ENCODE results near the gene SMG1.
"Not testable (repeated sequence)": the region's sequence is repeated elsewhere in the genome, so short reads cannot be mapped to it uniquely, and the experiment has no call there.

The SMG1 gene

DNA sequence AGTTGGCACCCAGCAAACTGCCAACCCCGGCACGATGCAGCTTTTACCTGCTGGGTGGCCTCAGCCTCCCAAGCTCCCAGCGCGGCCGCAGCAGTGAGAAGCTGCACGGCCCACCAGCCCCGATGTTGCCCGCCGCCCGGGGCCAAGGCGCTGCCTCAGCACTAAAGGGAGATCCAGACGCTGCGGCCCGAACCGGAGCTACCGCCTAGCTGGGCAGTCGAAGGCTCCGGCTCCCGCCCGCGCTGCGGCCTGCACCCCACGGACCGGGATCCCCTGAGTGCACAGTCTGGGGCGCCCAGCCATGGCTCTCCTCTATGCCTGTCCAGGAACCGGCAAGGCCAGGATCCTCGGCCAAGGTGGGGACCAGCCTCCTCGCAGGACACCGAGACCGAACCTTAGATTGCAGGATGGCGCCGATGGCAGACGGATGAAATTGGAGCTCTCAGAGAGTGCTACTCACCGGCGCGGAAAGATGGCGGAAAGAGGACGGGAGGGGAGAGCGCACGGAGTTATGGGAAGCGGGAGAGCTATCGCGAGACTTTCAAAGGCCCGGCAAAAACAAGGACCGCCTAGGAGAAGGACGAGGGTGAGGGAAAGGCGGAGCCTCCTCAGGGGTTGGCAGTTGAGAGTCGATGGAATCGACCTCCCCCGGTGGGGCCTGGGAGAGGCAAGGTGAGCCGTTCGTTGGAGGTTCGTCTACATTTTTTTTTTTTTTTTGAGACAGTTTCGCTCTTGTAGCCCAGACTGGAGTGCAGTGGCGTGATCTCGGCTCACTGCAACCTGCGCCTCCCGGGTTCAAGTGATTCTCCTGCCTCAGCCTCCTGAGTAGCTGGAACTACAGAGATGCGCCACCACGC, 136.1 kb downstream of the SMG1 start, which contains the start of gene RPS15A:
Gene RPS15A, minus strand, starts transcription at position 485 of the 857 bp plus-strand sequence. CDS start 1,221 bp downstream, outside the sequence.
- H3K4me3 ChIP-seq (ENCODE audit: low read length): peak within 1 kb of the TSS; percentile 85
- no peaks in the 10 kb centered on the region for H3K27me3 ChIP-seq (ENCODE audit: control insufficient read depth, insufficient read depth, low read length)
- H3K4me1 ChIP-seq (ENCODE audit: control insufficient read depth, low read depth, low read length): peaks cover 8% of the 10 kb centered on the region
- H3K9ac ChIP-seq (ENCODE audit: low read length): peak within 1 kb of the TSS; percentile 99
- no peaks in the 10 kb centered on the region for H3K9me3 ChIP-seq (ENCODE audit: control insufficient read depth, low read depth, low read length)
- H3K36me3 ChIP-seq (ENCODE audit: control insufficient read depth, low read depth, low read length): peaks cover 74% of the 10 kb centered on the region
- H3K27ac ChIP-seq (ENCODE audit: low read length): peak within 1 kb of the TSS; percentile 93

DNA sequence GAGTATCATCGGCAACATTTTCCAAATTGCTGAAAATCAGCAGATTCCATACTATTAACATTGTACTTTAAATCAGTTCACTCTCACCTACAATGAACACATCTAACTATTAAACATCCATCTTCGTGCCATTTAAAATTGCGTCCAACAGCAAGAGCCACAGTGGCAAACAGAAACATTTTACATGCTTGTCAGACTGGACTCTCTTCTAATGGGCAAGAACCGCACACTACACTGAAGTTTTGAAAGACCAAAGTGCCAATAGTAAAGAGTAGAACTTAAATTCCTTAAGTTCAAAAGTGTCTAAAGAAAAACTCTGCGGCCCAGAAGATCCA, 136.7 kb downstream of the SMG1 start:
- H3K4me3 ChIP-seq (ENCODE audit: low read length): peak overlapping the region; percentile 85
- H3K4me1 ChIP-seq (ENCODE audit: control insufficient read depth, low read depth, low read length): peaks cover 8% of the 10 kb centered on the region
- H3K27me3 ChIP-seq (ENCODE audit: control insufficient read depth, insufficient read depth, low read length): no peaks in the 10 kb centered on the region
- H3K9me3 ChIP-seq (ENCODE audit: control insufficient read depth, low read depth, low read length): no peaks in the 10 kb centered on the region
- H3K36me3 ChIP-seq (ENCODE audit: control insufficient read depth, low read depth, low read length): peaks cover 74% of the 10 kb centered on the region
- peak overlapping the region; percentile 99 for H3K9ac ChIP-seq (ENCODE audit: low read length)
- H3K27ac ChIP-seq (ENCODE audit: low read length): peak overlapping the region; percentile 93

DNA sequence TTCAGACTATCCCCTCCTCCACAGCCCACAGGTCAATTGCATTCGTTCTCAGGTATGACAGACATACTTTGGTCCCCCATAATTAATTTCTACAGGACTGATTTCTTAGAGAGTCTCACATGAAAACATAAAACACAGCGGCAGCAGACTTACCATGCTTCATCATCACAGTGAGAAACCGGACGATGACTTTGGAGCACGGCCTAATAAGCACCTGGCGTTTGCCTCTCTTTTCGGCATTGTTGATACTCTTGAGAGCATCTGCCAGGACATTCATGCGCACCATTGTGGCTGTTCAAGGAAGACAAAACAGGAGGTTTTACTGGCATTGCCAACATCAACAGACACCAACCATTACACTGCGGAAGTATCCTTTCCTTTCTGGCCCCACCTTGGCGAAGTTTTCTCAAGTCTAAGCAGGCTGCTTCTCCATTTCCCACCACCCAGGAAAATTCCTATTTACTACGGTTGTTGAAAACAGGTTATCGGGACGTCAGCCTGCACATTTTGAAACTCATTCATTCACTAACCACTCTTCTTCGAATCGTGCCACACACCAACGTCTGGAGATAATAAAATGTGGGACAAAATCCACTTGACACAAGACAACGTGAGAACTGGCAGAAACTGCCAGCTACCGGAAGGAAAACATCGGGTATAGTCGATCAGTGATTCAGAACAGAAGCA, 137.2 kb downstream of the SMG1 start:
- peak overlapping the region; percentile 85 for H3K4me3 ChIP-seq (ENCODE audit: low read length)
- H3K27ac ChIP-seq (ENCODE audit: low read length): peak overlapping the region; percentile 93
- peaks cover 8% of the 10 kb centered on the region for H3K4me1 ChIP-seq (ENCODE audit: control insufficient read depth, low read depth, low read length)
- peak overlapping the region; percentile 99 for H3K9ac ChIP-seq (ENCODE audit: low read length)
- H3K9me3 ChIP-seq (ENCODE audit: control insufficient read depth, low read depth, low read length): no peaks in the 10 kb centered on the region
- no peaks in the 10 kb centered on the region for H3K27me3 ChIP-seq (ENCODE audit: control insufficient read depth, insufficient read depth, low read length)
- H3K36me3 ChIP-seq (ENCODE audit: control insufficient read depth, low read depth, low read length): peaks cover 74% of the 10 kb centered on the region

DNA sequence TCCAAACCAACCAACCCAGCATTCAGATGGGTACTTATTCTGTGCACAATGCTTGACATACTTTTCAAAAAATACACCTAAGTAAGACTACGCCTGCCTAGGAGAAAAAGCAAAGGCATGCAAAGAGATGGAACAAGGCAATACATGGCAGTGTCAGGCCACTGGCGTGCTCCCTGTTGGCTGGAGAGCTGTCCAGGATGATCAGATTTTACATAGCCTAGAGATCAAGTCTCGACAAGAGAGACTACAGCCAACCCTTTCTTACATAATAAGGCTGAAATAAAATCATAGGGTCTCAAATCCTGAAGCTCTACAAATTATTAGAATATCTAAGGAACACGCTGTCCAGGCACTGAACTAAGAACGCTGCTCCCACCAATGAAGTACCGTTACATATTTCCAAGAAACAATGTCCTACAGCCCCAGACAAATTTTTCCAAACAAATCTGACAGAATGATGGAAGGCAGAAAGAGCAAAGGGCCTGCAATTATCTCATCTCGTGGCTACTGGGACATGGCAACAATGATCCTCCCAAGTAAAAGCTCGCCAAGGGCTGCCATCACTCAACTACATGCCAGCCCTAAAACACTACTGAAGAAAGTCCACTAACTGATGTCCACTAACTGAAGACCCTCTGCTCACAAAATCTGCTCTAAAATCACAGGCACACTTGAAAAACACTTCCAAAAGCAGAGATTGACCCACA, 141.1 kb downstream of the SMG1 start:
- Histone ChIP-seq H3K9me3 (ENCODE audit: control insufficient read depth, low read depth, low read length) (no peaks in the 10 kb centered on the region), H3K9ac (ENCODE audit: low read length) (no peak overlapping the region), H3K27me3 (ENCODE audit: control insufficient read depth, insufficient read depth, low read length) (no peaks in the 10 kb centered on the region), H3K36me3 (ENCODE audit: control insufficient read depth, low read depth, low read length) (peaks cover 69% of the 10 kb centered on the region), H3K4me3 (ENCODE audit: low read length) (no peak overlapping the region), H3K4me1 (ENCODE audit: control insufficient read depth, low read depth, low read length) (peaks cover 8% of the 10 kb centered on the region), H3K27ac (ENCODE audit: low read length) (no peak overlapping the region)

- H3K9ac ChIP-seq (ENCODE audit: low read length): no peak overlapping the region
- peaks cover 61% of the 10 kb centered on the region for H3K36me3 ChIP-seq (ENCODE audit: control insufficient read depth, low read depth, low read length)
- H3K27me3 ChIP-seq (ENCODE audit: control insufficient read depth, insufficient read depth, low read length): no peaks in the 10 kb centered on the region
- H3K4me3 ChIP-seq (ENCODE audit: low read length): no peak overlapping the region
- H3K27ac ChIP-seq (ENCODE audit: low read length): no peak overlapping the region
- peaks cover 8% of the 10 kb centered on the region for H3K4me1 ChIP-seq (ENCODE audit: control insufficient read depth, low read depth, low read length)
- H3K9me3 ChIP-seq (ENCODE audit: control insufficient read depth, low read depth, low read length): no peaks in the 10 kb centered on the region
Observed at GRCh38 chr16:18783430-18784341, 142.5 kb downstream of the SMG1 start.

DNA sequence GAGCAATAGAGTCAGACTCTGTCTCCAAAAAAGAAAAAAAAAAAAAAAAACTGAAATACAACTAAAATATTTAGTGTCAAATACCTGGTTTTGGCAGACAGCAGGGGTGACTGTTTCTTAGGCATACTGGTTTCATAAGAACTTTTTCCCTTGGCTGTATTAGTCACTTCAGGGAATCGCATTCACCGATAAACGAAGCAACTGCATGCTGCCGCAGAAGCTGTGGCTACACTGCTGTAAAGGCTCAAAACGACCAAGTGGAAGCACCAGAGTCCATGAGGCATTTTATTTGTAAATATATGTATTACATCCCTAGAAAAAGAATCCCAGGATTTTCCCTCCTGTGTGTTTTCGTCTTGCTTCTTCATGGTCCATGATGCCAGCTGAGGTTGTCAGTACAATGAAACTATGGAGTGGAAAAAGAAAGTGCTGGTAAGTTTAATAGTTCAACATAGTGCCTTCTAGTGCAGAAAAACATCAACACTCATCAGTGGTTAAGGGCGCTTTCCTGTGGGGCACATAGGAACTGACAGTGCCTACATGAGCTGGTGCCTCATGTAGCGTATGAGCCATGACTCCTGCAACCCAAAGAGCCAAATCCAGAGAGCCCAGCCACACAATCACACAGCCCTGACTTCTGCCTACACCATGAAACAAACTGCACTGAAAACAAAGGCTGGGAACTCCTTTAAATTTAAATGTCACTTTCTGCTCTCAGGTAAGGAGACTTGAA, 143.3 kb downstream of the SMG1 start:
- H3K4me1 ChIP-seq (ENCODE audit: control insufficient read depth, low read depth, low read length): peaks cover 5% of the 10 kb centered on the region
- H3K27ac ChIP-seq (ENCODE audit: low read length): no peak overlapping the region
- no peaks in the 10 kb centered on the region for H3K9me3 ChIP-seq (ENCODE audit: control insufficient read depth, low read depth, low read length)
- peaks cover 53% of the 10 kb centered on the region for H3K36me3 ChIP-seq (ENCODE audit: control insufficient read depth, low read depth, low read length)
- H3K4me3 ChIP-seq (ENCODE audit: low read length): no peak overlapping the region
- H3K27me3 ChIP-seq (ENCODE audit: control insufficient read depth, insufficient read depth, low read length): no peaks in the 10 kb centered on the region
- no peak overlapping the region for H3K9ac ChIP-seq (ENCODE audit: low read length)

DNA sequence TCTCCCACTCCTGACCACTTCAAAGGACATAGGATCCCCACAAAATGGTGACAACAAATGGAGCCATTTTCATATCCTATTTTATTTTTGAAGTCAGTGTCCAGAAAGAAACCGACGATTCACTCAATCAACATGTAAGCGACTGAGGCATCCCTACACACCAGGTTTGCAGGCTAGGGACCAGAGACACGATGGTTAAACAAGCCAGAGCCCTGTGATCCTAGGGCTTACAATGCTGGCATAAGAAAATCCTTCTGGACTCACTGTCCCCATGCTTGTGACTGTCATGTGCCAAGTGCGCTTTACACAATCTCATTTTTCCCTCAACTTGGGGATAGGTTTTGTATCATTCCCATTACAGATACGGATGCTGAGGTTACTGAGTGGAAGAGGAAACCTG, 145.0 kb downstream of the SMG1 start:
- H3K27ac ChIP-seq (ENCODE audit: low read length); H3K9ac ChIP-seq (ENCODE audit: low read length); H3K4me3 ChIP-seq (ENCODE audit: low read length); H3K9me3 ChIP-seq (ENCODE audit: control insufficient read depth, low read depth, low read length); H3K27me3 ChIP-seq (ENCODE audit: control insufficient read depth, insufficient read depth, low read length); H3K4me1 ChIP-seq (ENCODE audit: control insufficient read depth, low read depth, low read length): not testable (repeated sequence)
- H3K36me3 ChIP-seq (ENCODE audit: control insufficient read depth, low read depth, low read length): peaks cover 40% of the 10 kb centered on the region

DNA sequence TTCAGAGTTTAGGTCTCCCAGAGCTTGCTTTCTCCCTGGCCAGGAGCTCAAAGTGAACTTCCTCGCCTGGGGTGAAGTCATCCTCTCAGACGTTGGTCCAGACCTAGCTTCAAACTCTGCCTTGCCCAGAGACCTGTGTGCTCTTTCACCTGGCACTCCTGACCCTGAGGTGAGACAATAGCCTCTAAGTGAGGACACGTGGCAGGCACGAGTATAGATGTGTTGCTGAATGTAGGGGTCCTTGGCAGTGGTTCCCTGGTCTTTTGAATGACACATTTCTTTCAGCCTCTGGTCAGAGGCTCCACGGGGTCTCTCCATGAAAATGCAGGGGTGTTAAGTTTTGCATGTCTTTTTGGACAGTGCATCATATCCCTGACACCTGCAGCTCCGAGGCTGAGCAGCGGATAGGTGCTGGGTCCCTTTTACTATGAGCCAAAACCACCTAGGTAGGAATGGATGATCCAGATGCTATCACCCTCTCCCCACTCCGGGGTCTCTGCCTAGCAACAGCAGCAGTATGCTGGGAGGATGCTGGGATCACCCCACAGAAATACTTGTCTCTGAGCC, 145.7 kb downstream of the SMG1 start:
- not testable (repeated sequence) for H3K4me1 ChIP-seq (ENCODE audit: control insufficient read depth, low read depth, low read length); H3K27ac ChIP-seq (ENCODE audit: low read length); H3K4me3 ChIP-seq (ENCODE audit: low read length); H3K9ac ChIP-seq (ENCODE audit: low read length); H3K27me3 ChIP-seq (ENCODE audit: control insufficient read depth, insufficient read depth, low read length); H3K9me3 ChIP-seq (ENCODE audit: control insufficient read depth, low read depth, low read length)
- peaks cover 33% of the 10 kb centered on the region for H3K36me3 ChIP-seq (ENCODE audit: control insufficient read depth, low read depth, low read length)

DNA sequence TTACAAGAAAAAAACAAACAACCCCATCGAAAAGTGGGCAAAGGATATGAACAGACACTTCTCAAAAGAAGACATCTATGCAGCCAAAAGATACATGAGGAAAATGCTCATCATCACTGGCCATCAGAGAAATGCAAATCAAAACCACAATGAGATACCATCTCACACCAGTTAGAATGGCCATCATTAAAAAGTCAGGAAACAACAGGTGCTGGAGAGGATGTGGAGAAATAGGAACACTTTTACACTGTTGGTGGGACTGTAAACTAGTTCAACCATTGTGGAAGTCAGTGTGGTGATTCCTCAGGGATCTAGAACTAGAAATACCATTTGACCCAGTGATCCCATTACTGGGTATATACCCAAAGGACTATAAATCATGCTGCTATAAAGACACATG, 148.5 kb downstream of the SMG1 start:
- not testable (repeated sequence) for H3K36me3 ChIP-seq (ENCODE audit: control insufficient read depth, low read depth, low read length); H3K27ac ChIP-seq (ENCODE audit: low read length); H3K9ac ChIP-seq (ENCODE audit: low read length); H3K9me3 ChIP-seq (ENCODE audit: control insufficient read depth, low read depth, low read length); H3K4me3 ChIP-seq (ENCODE audit: low read length); H3K27me3 ChIP-seq (ENCODE audit: control insufficient read depth, insufficient read depth, low read length); H3K4me1 ChIP-seq (ENCODE audit: control insufficient read depth, low read depth, low read length)

DNA sequence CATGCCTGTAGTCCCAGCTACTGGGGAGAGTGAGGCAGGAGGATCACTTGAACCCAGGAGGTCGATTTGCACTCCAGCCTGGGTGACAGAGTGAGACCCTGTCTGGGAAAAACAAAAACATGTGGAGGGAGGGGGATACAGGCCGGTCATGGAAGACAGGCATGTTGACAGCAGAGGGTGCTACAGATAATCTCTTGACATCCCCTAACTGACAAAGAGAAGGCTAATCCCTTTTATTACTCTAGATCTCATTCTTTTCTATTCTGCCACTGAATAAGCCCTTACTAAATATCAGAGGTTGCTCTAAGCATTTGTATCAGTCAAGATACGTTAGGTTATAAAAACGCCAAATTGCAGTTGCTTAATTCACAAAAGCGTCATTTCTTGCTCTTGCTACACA, 149.9 kb downstream of the SMG1 start:
- H3K4me3 ChIP-seq (ENCODE audit: low read length); H3K9me3 ChIP-seq (ENCODE audit: control insufficient read depth, low read depth, low read length); H3K27me3 ChIP-seq (ENCODE audit: control insufficient read depth, insufficient read depth, low read length); H3K9ac ChIP-seq (ENCODE audit: low read length); H3K36me3 ChIP-seq (ENCODE audit: control insufficient read depth, low read depth, low read length); H3K27ac ChIP-seq (ENCODE audit: low read length); H3K4me1 ChIP-seq (ENCODE audit: control insufficient read depth, low read depth, low read length): not testable (repeated sequence)

All from iPS-18a (cell line).